ENCODE results near the gene SIAE. TPM values are rescaled to one million over a fixed set of nuclear protein-coding genes. Genes with fewer than 3 reads are reported as not detected.
"Not testable (repeated sequence)": the region's sequence is repeated elsewhere in the genome, so short reads cannot be mapped to it uniquely, and the experiment has no call there.

The SIAE gene
- total RNA-seq, 2 donors from 2014 or later, result 40.4 to 41.0 TPM

DNA sequence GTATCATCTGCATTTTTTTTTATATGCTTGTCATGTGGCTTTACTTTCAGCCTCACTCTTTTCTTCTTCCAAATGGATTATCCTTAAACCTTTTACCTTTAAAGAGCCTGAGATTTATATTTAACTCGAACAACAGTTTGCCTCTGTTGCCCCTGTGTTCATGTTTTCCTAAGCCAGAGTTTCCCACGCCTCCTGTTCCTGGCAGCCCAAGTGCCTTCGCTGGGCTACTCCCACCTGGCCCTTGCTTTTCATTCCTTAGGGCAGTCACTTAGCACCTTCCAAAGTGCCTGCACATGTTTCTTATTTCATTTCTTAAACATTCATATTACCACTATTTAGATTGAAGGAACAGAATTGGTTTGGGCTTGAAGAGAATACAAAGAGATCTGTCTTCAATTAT lies 37.6 kb downstream of the SIAE start:
- no peak for ATAC-seq
- intact Hi-C loops (cut with DNase I), result no loop called here
- DNase-seq, result no peak

DNA sequence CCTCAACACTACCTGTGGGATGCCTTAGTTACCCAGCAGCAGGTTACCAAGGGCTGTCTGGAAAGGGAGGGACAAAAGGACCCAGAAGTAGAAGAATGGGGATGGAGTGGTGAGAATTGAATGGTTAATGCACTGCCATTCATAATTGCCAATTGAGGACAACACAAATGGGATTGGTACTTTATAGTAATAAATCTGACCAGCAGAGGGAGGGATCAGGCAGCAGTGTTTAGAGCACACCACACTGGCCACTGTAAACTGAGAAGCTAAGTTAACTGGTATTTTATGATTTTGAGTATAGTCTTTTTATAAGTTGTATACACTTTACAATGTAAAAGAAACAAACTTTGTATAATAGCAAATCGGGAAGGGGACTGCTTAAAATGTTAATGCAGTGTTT lies 40.2 kb downstream of the SIAE start:
- intact Hi-C loops (cut with DNase I), result no loop called here

DNA sequence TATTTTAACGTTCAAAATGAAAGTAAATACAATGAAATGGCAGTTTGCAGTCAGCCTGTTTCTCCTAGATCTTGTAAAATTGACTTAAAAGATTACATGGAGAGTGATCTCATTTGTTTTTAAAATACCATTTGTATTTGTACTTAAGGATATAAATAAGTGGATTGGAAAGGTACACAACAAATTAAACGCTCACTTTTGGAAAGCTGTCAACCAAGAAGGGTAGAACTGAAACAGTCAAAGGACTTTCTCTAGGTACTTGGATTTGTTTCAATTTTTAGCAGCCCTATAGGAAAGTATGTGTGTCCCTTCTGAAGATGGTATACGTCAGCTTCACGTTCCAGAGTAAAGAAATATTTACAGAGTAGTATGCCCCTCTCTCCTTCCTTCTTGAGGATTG lies 43.6 kb downstream of the SIAE start:
- ATAC-seq (no peak), DNase-seq (no peak)
- intact Hi-C loops (cut with DNase I), result no loop called here

More for the DNA sequence above, 40.2 kb downstream of the SIAE start:
- DNase-seq (no peak), ATAC-seq (no peak)

DNA sequence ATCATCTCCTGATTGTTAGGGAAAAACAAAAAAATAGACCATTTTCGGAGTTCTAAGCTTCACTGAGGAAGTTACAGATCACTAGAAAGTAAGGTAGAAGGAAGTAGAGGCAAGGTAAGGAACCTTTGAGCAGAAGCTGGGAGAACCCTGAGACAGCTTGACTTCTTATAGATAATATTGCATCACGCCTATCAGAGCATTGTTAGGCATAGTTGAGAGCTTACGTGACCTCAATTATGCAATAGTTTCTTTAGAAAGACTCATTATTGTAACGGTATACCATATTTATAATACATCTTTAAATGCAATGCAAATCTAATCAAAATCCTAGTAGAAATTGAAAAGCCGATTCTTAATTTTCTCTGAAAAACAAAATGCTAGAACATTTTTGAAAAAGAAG lies 46.0 kb downstream of the SIAE start:
- ATAC-seq (no peak), DNase-seq (no peak)
- intact Hi-C loops (cut with DNase I), result no loop called here

DNA sequence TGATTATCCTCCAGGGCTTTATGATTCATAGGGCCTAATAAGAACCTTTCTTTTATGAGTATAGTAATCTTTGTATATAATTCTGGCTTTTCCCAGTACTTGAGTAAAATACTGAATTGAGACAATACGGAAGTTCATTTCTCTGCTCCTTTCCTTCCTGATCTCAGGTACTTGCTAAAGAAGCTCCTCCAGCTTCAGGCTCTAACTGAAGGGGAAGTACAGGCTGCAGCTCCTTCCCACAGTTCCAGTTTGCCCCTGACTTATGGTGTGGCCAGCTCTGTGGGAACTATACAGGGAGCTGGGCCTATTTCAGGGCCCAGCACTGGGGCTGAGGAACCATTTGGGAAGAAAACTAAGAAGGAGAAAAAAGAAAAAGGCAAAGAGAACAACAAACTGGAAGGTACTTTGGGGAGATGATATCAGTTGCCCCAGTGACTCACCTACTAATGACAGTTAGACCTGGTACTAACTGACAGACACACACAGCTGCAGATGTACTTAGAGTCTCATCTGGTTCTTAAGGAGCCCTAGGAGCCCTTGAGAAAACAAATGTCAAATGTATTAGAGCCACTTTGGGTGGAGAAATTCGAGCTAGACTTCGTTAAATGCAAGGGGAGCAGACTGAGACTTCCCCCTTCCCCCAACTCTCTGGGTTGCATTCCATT lies 47.9 kb downstream of the SIAE start:
- DNase-seq, result no peak
- no peak for ATAC-seq
- intact Hi-C loops (cut with DNase I), result no loop called here

DNA sequence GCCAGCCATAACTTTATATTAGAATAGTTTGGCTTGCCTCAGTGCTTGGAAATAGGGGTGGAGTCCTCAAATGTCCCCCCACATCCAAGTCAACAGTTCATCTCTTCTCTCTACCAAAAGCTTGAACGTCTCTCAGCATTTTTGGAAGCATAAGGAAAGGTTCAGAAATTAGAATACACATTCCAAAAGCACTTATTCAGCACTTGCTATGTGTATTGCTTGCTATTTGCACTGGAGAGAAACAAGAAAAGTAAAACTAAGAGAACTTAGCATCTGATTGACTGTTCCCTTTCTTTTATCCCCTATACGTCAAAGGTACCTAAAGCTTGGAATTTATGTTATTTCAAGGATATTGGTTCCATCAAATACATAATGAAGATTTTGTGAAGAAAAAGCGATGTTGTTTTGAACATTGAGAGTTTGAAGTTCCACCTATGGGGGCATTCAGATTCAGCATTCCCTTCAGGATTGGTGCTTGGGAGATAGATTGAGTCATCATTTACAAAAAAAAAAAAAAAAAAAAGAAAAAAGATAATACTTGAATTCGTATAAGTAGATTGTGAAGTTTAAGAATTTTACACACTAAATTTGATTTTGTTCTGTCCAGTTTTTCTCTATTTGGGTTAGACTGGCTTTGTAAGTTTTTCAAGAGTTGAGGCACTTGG lies 49.5 kb downstream of the SIAE start:
- ATAC-seq (no peak), DNase-seq (no peak)
- intact Hi-C loops (cut with DNase I), result no loop called here

DNA sequence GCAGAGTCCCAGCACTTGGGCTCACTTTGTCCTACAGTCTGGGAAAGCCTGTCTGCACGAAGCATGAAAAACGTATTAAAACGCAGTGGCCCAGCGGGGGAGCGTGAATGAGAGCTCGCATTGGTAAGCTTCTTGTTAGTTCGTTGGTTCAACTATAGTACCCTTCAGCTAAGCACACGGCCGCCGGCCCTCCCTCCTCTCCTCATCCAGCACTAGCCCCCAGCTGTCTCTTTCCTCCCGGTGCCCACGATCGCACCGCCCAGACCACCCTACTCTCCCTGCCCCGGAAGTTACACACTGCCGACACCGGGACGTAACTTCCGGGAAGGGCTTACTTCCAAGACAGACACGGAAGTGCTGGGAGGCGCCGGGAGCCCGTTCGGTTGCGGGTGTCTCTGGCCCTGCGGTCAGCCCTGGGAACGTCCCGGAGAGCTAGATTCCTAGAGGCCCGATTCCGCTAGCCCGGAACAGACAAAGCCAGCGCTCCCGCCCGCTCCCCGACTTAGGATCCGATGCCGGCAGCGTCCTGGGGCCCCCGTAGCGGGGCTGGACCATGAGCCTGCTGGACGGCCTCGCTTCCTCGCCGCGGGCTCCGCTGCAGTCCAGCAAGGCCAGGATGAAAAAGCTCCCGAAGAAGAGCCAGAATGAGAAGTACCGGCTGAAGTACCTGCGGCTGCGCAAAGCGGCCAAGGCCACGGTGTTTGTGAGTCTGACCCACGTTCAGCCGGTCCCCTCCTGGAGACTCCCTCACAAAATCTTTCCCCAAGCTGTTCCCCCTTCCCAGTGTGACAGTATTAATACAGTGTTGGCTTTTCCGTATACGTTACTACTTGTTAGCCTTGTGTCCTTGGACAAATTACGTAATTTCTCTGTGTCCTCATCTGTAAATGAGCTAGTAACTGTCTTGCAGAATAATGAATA lies 50.7 kb downstream of the SIAE start, which contains the start of gene TBRG1:
TSS of gene TBRG1 (plus strand) at position 334 of the 921 bp plus-strand sequence. CDS start at position 554, 220 bp downstream.
- DNase-seq, result peak; percentile 93
- intact Hi-C loops (cut with DNase I), result no loop called here
- ATAC-seq, result peak; percentile 99

DNA sequence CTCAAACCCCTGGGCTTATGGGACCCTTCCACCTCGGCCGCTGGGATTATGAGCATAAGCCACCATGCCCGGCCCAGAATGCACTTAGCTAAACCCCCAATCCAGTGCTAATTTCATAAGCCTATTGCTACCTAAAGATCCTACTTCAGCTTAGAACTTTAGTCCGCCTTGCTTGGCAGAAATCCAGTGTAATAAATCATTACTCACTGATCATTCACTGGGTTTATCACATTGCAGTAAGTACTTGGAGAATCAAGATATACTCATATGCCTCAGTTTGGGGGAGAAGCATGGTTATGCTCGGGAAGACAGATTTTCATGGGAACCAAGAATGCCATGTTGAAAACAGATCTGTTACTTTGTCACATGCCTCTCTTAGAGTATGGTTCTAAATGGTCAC lies 54.7 kb downstream of the SIAE start:
- DNase-seq, result no peak
- no peak for ATAC-seq
- intact Hi-C loops (cut with DNase I), result no loop called here

DNA sequence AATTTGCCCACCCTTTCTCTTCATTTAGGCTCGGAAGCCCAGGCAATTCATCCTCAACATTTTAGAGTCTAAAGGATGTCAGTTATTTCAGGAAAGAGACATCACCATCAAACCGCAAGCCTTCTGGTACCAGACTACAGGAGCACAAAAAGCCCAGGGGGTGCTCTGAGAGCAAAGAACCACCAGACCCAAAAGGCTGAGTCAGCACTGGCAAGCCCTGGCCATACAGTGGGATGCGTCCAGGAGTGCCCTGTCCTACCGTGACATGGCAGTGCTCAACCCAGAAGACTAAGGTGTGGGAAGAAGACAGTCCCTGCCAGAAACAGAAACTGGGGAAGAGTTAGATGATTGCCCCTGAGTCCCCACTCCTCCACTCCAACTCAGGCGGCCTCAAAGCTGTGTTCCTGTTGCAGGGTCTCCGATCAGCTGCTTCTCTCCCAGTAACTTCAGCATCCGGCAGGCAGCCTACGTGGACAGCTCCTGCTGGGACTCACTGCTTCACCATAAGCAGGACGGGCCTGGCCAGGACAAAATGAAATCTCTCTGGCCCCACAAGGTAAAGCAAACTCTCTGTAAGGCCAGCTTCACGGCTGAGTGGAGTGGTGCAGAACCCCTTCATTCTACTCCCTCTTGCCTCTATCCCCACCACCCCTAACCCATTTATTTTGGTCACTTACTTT lies 60.8 kb downstream of the SIAE start:
- DNase-seq, result no peak

DNA sequence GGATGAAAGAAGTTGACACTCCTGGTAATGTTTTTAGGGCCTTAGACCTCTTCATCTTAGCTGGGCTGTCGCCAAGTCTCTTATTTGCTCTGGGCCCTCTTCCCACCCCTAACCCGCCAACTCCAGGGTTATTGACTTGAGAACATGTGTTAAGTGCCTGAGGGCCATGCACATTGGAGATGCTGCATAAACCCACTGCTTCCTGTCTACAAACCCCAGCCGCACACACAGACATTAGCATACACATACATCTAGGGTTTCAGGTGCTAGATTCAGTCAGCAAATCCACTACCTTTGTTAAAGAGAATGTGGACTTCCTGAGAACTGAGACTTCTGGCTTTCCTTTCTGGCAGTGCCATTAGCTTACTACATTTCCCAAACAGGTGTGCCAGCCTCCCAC lies 61.5 kb downstream of the SIAE start:
- DNase-seq (no peak), ATAC-seq (no peak)
- intact Hi-C loops (cut with DNase I), result no loop called here

More for the DNA sequence above, 60.8 kb downstream of the SIAE start:
- intact Hi-C loops (cut with DNase I), result no loop called here
- no peak for ATAC-seq

DNA sequence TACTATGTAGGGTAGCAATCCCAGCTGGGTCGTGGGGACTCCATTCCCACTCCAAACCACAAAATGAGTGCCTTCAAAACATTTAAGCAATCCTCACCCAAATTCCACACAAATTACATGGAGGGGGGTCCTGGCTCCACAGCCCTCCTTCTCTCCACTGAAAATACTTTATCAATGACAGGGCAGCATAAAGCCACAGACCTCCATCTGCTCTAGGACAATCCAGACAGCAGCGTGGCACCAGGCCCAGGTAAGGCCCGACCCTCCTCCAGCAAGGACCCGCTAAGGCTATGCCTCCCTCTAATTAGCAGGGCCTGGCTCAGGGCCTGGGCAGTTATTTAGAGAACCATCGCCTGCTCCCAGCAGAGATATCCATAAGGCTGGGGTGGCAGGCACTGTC lies 62.5 kb downstream of the SIAE start, which contains the start of gene PANX3:
TSS of gene PANX3 (plus strand) at position 365 of the 400 bp plus-strand sequence. CDS start 129 bp downstream, outside the sequence.
- DNase-seq, result no peak
- no peak for ATAC-seq
- intact Hi-C loops (cut with DNase I), result no loop called here

DNA sequence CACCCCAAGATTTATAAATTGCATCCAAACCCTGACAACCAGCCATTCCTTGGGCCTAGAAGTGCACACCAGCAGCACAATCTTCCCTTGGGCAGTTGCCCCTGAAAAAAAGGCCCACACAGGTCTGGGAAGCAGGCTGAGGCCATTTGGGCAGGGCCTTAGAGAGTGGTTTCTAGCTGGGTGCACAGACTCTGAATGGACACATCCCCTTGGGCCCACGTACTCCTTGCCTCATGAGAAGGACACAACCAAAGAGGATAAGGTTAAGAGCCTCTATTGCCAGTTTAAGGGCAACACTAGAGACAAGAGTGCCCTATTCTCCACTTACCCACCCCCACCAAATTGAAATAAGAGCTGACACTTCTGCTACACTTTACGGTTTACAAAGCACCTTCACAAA lies 63.2 kb downstream of the SIAE start:
- intact Hi-C loops (cut with DNase I), result no loop called here
- ATAC-seq (no peak), DNase-seq (no peak)

DNA sequence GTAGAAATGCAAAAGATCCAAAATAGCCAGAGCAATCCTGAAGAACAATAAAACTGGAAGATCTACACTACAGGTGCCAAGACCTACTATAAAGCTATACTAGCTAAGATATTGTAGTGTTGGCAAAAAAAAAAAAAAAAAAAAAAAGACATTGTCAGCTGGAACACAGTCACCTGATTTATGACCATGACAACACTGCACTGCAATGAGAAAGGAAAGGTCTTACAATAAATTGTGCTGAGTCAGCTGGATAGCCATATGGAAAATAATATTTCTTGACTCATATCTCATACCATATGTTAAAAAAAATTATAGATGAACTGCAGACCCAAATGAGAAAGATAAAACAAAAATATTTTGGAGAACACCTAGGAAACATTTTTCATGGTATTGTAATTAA lies 65.4 kb downstream of the SIAE start:
- ATAC-seq, result no peak
- intact Hi-C loops (cut with DNase I), result no loop called here
- no peak for DNase-seq

DNA sequence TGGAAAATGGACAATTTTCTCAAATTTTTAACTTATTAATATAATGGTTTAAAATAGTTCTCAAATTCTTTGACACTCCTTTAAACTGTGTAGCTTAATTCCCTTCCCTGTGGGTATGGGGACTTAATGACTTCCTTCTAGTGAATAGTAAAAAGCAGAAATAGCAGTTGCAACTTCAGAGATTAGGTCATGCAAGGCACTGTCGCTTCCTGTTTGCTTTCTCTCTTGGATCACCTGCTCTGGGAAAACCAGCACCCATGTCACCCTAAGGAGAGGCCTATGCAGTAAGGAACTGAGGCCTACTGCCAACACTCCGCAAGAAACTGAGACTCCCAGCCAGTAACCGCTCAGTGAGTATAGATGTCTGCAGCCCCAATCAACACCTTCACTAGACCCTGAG lies 67.8 kb downstream of the SIAE start:
- intact Hi-C loops (cut with DNase I), result no loop called here
- peak in 1 of 2 donors; percentile 23 for ATAC-seq
- no peak for DNase-seq

DNA sequence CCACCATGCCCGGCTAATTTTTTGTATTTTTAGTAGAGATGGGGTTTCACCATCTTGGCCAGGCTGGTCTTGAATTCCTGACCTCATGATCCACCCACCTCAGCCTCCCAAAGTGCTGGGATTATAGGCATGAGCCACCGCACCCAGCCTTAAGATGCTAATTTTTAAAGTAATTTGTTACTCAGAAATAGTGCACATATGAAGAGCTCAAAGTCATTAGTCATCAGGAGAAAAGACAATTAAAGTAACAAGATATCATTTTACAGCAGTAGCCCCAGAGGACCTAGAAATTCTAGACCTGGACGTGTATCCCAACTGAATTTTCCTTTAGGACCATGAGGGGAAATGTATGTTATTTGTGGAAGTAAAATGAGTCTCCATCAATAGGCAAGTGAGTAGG lies 70.8 kb downstream of the SIAE start:
- DNase-seq; intact Hi-C loops (cut with DNase I); ATAC-seq: not testable (repeated sequence)

DNA sequence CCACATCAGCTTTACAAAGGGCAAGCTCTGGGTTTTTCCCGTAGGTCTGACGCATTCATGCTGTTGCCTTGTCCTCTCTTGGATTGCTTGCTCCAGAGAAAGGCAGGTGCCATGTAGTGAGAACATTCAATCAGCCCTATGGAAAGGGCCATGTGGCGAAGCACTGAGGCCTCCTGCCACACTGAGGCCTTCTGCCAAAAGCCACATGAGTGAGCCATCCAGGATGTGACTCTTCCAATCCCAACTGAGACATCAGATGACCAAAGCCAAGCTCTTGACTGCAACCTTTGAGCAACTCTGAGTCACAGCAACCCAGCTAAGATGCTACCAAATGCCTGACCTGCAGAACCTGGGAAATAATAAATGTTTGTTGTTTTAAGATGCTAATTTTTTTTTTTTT lies 71.3 kb downstream of the SIAE start:
- intact Hi-C loops (cut with DNase I), result no loop called here
- ATAC-seq, result no peak
- no peak for DNase-seq

DNA sequence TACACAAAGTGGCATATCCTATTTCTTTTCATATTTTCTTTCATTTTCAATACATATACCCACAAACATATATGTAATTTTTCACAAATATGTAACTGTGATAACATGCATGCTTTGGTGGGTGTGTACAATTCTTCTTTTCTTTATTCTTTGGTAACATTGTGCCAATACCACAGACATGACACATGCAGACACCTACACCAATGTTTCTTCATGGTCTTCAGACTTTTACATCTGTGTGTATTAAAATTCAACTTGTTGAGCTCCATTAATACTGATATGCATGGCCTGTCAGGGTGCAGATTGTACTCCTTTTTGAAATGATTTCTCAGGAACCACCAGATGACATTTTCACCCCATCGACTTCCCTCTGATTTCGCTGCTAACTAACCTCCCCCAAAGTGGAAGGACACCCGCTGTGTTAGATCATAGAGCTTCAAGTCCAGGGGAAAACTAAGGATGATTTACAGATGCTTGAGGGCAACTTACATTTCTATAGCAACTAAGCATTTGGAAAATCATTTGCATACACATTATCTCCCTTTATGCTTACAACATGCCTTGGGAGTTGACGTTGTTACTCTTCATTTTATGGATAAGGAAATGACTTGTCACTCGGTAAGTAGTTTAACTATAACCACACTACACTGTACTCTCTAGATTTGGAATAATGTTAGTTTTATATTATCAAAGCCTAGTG lies 72.8 kb downstream of the SIAE start:
- ATAC-seq (no peak), DNase-seq (no peak)
- intact Hi-C loops (cut with DNase I), result no loop called here

DNA sequence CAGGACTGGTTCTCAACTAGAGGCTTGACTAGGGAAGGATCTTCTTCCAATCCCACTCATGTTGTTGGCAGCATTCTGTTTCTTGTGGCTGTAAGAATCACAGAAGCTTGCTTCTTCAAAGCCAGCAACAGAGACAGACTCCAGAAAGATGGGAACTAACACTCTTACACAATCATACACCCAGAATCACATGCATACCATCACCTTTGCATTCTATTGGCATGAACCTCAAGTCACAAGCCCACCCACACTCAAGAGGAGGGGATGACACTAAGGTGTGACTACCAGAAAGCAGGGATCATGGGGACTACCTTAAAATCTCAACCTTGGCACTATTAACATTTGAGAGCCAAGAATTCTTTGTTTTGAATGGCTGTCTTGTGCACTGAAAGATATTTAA lies 75.9 kb downstream of the SIAE start:
- DNase-seq, result no peak
- ATAC-seq, result no peak
- intact Hi-C loops (cut with DNase I), result no loop called here

DNA sequence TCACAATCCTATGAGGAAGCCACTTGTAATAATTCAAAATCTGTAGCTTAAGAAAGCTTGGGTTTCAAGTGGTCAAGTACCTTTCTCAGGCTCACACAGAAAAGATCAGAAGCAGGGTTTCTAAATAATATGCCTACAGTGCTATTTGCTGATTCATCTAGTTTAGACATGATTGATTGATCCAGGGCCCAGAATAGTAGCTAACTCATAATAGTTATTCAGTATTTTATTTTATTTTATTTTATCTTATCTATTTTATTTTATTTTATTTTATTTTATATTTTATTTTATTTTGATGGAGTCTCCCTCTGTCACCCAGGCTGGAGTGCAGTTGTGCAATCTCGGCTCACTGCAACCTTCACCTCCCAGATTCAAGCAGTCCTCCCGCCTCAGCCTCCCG lies 78.2 kb downstream of the SIAE start:
- DNase-seq, result no peak
- intact Hi-C loops (cut with DNase I), result no loop called here
- no peak for ATAC-seq

Data from left cardiac atrium (tissue), 4 donors.